ENCODE measurements around the gene S100A4.

S100A4 gene

DNA sequence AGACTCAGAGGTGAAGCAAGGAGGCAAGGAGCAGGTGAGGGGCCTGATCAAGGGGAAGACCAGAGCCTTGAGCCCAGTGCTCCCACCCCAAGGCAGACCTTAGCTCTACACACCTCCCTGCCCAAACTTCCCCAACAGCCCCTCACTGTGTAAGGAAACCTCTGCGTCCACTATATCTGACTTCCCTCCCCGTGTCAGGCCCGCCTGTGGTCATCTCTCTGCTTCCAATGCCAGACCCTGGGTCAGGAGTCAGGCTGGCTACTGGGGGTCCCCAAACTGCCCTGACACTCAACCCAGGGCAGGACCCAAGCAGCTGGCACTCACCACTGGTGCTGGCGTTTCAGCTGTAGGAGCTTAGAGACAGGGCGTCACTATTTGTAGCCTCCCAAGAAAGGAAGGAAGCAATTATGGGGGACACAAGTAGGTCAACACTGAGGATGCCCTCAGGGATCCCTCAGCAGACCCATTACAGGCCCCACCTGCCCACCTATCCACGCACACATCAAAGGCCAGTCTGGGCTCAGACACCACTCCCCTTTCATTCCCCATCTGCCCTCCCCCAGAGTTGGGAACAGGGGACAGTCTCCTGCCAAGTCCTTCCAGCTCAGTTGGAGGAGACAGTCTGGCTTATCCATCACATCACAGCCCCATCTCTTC is 4.3 kb upstream of the S100A4 start:
- Histone ChIP-seq H3K4me2 (ENCODE audit: low read depth, low read length, poor library complexity, severe bottlenecking) (no peak overlapping the region), H3K9me2 (replicated peaks; ENCODE audit: low read depth, low read length) (no peaks in the 10 kb centered on the region), H3F3A (ENCODE audit: low read depth) (peaks cover 10% of the 10 kb centered on the region), H3K79me2 (ENCODE audit: insufficient read depth, low read length) (peaks cover 9% of the 10 kb centered on the region), H2AFZ (ENCODE audit: low read length) (no peak overlapping the region), H3K9ac (ENCODE audit: low read depth, low read length, poor library complexity, severe bottlenecking) (no peak overlapping the region), H4K20me1 (ENCODE audit: insufficient read depth, low read length, poor library complexity, severe bottlenecking) (peaks cover under 1% of the 10 kb centered on the region), H3K27me3 (ENCODE audit: insufficient read depth, low read length, poor library complexity, severe bottlenecking) (no peaks in the 10 kb centered on the region), H3K36me3 (ENCODE audit: insufficient read depth, low read length) (no peaks in the 10 kb centered on the region), H3K9me3 (ENCODE audit: insufficient read depth, low read depth, low read length) (no peaks in the 10 kb centered on the region), H3K4me3 (ENCODE audit: low read length, poor library complexity, severe bottlenecking) (no peak overlapping the region), H3K4me1 (ENCODE audit: insufficient read depth, low read length, poor library complexity, severe bottlenecking) (peaks cover 60% of the 10 kb centered on the region)
- no peak for TF ChIP-seq EZH2phosphoT487 (IDR thresholded peaks at IDR 0.05; ENCODE audit: borderline replicate concordance)
- TF ChIP-seq, protein P1, sequence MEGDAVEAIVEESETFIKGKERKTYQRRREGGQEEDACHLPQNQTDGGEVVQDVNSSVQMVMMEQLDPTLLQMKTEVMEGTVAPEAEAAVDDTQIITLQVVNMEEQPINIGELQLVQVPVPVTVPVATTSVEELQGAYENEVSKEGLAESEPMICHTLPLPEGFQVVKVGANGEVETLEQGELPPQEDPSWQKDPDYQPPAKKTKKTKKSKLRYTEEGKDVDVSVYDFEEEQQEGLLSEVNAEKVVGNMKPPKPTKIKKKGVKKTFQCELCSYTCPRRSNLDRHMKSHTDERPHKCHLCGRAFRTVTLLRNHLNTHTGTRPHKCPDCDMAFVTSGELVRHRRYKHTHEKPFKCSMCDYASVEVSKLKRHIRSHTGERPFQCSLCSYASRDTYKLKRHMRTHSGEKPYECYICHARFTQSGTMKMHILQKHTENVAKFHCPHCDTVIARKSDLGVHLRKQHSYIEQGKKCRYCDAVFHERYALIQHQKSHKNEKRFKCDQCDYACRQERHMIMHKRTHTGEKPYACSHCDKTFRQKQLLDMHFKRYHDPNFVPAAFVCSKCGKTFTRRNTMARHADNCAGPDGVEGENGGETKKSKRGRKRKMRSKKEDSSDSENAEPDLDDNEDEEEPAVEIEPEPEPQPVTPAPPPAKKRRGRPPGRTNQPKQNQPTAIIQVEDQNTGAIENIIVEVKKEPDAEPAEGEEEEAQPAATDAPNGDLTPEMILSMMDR (conservative IDR thresholded peaks at IDR 0.05; ENCODE audit: low read length) = no peak

DNA sequence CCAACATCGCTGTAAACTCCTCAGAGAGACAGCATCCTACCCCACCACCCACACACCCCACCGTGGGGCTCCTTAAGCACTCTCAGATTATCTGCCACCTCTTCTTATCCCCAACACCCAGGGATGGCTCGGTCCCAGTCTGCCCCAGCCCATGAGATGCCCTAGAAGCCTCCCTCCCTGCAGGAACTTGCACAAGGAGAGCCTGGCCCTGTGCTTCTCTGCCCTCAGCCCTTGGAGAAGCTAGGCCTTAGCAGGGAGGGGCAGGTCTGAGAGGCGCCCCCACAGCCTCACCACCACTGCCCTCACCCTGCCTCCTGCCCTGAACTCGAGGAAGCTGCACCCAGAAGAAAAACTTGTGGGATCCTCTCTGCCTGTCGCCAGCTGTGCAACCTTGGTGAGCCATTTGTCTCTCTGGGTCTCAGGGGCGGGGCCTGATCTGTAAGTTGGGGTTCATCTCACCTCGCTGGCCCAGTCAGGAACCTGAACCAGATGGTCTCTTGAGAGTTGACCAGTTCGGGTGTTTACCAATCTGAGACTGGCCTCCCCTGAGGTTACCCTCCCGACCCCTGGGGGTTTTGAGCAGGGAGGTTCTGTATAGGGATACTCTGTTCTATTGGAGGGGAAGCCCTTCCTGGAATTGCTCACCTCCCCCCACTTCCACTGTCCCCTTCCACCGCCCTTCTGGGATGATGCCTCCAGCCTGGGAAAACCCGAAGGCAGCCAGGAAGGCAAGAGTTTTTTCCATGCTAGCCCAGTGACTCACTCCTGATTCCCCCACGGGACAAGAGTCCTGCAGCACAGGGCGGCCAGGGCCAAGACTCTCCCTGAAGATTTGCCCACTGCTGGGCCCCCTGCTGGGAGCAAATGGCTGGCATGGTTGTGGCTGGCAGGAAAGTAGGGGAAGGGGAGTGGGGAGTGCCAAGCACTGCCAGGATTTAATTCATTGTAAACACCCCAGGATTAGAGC is 3.4 kb upstream of the S100A4 start, which contains the start of gene S100A3:
Gene S100A3 (minus strand): TSS at position 537 of the 967 bp plus-strand sequence. CDS start 773 bp downstream, outside the sequence.
- TF ChIP-seq EZH2phosphoT487 (IDR thresholded peaks at IDR 0.05; ENCODE audit: borderline replicate concordance) = no peak
- TF ChIP-seq, protein P1 (conservative IDR thresholded peaks at IDR 0.05; ENCODE audit: low read length) = no peak
- H3K4me2 ChIP-seq (ENCODE audit: low read depth, low read length, poor library complexity, severe bottlenecking) = no peak within 1 kb of the TSS
- peaks cover 63% of the 10 kb centered on the region for H3K4me1 ChIP-seq (ENCODE audit: insufficient read depth, low read length, poor library complexity, severe bottlenecking)
- H3K9me3 ChIP-seq (ENCODE audit: insufficient read depth, low read depth, low read length) = no peaks in the 10 kb centered on the region
- H3K79me2 ChIP-seq (ENCODE audit: insufficient read depth, low read length) = peaks cover 18% of the 10 kb centered on the region
- H3K36me3 ChIP-seq (ENCODE audit: insufficient read depth, low read length) = peaks cover 7% of the 10 kb centered on the region; the same call in 1 of the 2 replicates
- no peak within 1 kb of the TSS for H3K9ac ChIP-seq (ENCODE audit: low read depth, low read length, poor library complexity, severe bottlenecking)
- no peak within 1 kb of the TSS for H2AFZ ChIP-seq (ENCODE audit: low read length)
- peaks cover 10% of the 10 kb centered on the region for H3F3A ChIP-seq (ENCODE audit: low read depth)
- H4K20me1 ChIP-seq (ENCODE audit: insufficient read depth, low read length, poor library complexity, severe bottlenecking) = peaks cover 9% of the 10 kb centered on the region
- no peak within 1 kb of the TSS for H3K4me3 ChIP-seq (ENCODE audit: low read length, poor library complexity, severe bottlenecking)
- H3K9me2 ChIP-seq (replicated peaks; ENCODE audit: low read depth, low read length) = no peaks in the 10 kb centered on the region
- H3K27me3 ChIP-seq (ENCODE audit: insufficient read depth, low read length, poor library complexity, severe bottlenecking) = no peaks in the 10 kb centered on the region

DNA sequence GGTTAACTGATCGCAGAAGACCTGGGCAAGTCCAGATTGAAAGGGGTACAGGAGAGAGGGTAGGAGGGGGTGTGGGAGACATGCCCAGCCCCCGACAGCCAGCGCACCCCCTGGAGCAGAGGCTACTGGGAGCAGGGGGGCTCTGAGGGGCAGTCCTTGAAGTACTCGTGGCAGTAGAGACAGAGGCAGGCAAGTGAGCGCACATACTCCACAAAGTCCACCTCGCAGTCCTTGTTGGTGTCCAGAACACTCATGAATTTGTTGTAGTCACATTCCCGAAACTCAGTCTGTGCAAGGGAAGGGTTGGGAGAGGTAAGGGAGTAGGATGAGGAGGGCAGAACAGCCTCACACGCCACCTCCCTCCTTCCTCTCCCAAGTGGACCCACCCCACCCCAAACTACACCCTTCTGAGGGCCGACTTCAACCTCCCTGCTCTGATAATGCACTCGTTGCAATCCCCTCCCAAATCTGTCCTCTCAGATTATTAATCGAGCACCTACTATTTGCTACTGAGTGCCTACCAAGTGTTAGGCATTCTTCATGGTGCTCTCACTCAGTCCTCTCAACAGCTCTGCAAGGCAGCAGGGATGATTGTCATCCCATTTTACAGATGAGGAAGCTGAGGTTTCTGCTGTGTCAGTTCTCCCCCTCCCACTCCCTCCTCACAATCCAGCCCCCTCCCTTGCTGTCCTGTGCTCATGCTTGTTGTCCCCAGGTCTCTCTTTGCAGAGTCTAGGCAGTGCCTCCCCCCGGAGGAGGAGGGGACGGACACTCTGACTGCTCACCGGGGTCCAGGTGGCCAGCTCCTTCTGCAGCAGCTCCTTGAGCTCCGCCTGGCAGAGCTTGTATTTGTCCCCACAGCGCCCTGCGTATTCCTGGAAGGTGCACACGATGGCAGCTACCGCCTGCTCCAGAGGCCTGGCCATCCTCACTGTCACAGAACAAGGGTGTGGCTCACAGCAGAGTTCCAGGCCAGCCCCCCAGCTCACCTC is 2.2 kb upstream of the S100A4 start:
- peaks cover 13% of the 10 kb centered on the region; the same call in 1 of the 2 replicates for H3K36me3 ChIP-seq (ENCODE audit: insufficient read depth, low read length)
- peak overlapping the region; percentile 98 for H3K4me2 ChIP-seq (ENCODE audit: low read depth, low read length, poor library complexity, severe bottlenecking)
- TF ChIP-seq EZH2phosphoT487 (IDR thresholded peaks at IDR 0.05; ENCODE audit: borderline replicate concordance) = no peak
- TF ChIP-seq, protein P1 (conservative IDR thresholded peaks at IDR 0.05; ENCODE audit: low read length) = no peak
- H3F3A ChIP-seq (ENCODE audit: low read depth) = peaks cover 10% of the 10 kb centered on the region
- no peaks in the 10 kb centered on the region for H3K9me2 ChIP-seq (replicated peaks; ENCODE audit: low read depth, low read length)
- H3K27me3 ChIP-seq (ENCODE audit: insufficient read depth, low read length, poor library complexity, severe bottlenecking) = no peaks in the 10 kb centered on the region
- H4K20me1 ChIP-seq (ENCODE audit: insufficient read depth, low read length, poor library complexity, severe bottlenecking) = peaks cover 20% of the 10 kb centered on the region
- no peak overlapping the region for H2AFZ ChIP-seq (ENCODE audit: low read length)
- H3K9me3 ChIP-seq (ENCODE audit: insufficient read depth, low read depth, low read length) = no peaks in the 10 kb centered on the region
- peak overlapping the region; percentile 95 for H3K9ac ChIP-seq (ENCODE audit: low read depth, low read length, poor library complexity, severe bottlenecking)
- H3K4me1 ChIP-seq (ENCODE audit: insufficient read depth, low read length, poor library complexity, severe bottlenecking) = peaks cover 67% of the 10 kb centered on the region
- peaks cover 29% of the 10 kb centered on the region for H3K79me2 ChIP-seq (ENCODE audit: insufficient read depth, low read length)
- no peak overlapping the region for H3K4me3 ChIP-seq (ENCODE audit: low read length, poor library complexity, severe bottlenecking)

Data from Loucy (cell line).